Activated naive CD4-positive, alpha-beta T cell treated with anti-CD3 and anti-CD28 coated beads, Interleukin-2, amount 10 ng/mL, durations not matched to agents 7 days and 5 days (primary cell): ENCODE measurements around the gene SPTBN2.

Experiments used
- CTCF ChIA-PET: fragments of 350-600 bp; sonication (Branson Sonifier 250); formaldehyde crosslinking; loops from one replicate; lab custom pipeline; 2021; ENCODE audit warnings: antibody characterized with exemption; lab: Charles Lee
- DNase-seq: peaks from one replicate; pipeline ENCODE4 v3.0.0-alpha.2; 2020
- H3K27ac Mint-ChIP-seq: one replicate; pipeline ENCODE4 v1.8.0; 2021; ENCODE audit warnings: mild to moderate bottlenecking, moderate library complexity, mixed read lengths
- H3K27me3 Mint-ChIP-seq: one replicate; pipeline ENCODE4 v1.8.0; 2021; ENCODE audit warnings: mild to moderate bottlenecking, mixed read lengths
- H3K36me3 Mint-ChIP-seq: one replicate; pipeline ENCODE4 v1.8.0; 2021; ENCODE audit warnings: mixed read lengths
- H3K4me1 Mint-ChIP-seq: one replicate; pipeline ENCODE4 v1.8.0; 2021; ENCODE audit warnings: mixed read lengths
- H3K4me3 Mint-ChIP-seq: one replicate; pipeline ENCODE4 v1.8.0; 2021; ENCODE audit warnings: mild to moderate bottlenecking, moderate library complexity, mixed read lengths
- H3K9me3 Mint-ChIP-seq: one replicate; pipeline ENCODE4 v1.8.0; 2021; ENCODE audit warnings: mixed read lengths

The SPTBN2 gene

DNA sequence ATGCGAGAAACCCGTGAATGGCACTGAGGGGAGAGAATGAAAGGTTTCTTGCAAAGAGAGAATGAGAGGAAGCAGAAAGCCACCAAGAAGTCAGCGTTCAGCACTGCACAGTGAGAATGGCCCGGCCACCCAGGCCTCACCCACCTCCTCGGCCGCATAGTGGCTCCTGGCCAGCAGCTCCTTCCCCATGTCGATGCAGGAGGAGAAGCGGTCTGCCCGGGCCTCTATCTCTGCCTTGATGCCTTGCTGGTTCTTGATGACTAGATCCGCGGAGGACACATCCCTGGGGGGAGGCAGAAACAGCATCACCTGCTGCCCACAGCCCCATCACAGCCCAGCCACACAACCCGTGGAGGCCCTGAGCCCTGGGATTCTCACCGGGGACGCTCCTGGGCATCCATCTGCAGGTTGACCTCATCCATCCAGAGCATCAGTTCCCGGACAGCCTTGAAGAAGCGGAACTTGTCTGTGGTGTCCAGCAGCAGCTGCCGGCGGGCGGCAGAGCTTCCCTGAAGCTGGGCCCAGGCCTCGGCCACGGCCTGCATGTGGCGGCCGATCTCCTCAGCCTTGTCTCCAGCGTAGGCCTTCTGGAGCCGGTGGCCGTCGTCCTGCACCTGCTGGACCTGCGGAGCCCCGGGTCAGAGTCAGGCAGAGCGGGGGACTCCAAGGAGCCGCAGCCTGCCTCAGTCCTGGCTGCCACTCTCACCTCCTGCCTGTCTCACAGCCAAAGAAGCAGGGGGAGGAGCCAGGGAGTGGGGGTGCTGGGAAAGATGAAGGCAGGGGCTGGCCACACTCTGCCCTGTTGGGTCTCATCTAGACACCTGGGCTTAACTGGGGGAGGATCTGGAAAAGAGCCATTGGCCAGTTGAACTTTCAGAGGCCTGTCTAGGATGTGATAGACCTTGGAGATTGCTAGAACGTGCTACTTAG lies 39.1 kb downstream of the SPTBN2 start:
- DNase-seq: no peak
- CTCF ChIA-PET: no interaction called here
- Mint-ChIP-seq H3K9me3 (no peaks in the 10 kb centered on the region), H3K4me3 (no peak overlapping the region), H3K27me3 (peaks cover 16% of the 10 kb centered on the region), H3K27ac (no peak overlapping the region), H3K36me3 (no peaks in the 10 kb centered on the region), H3K4me1 (no peaks in the 10 kb centered on the region)

DNA sequence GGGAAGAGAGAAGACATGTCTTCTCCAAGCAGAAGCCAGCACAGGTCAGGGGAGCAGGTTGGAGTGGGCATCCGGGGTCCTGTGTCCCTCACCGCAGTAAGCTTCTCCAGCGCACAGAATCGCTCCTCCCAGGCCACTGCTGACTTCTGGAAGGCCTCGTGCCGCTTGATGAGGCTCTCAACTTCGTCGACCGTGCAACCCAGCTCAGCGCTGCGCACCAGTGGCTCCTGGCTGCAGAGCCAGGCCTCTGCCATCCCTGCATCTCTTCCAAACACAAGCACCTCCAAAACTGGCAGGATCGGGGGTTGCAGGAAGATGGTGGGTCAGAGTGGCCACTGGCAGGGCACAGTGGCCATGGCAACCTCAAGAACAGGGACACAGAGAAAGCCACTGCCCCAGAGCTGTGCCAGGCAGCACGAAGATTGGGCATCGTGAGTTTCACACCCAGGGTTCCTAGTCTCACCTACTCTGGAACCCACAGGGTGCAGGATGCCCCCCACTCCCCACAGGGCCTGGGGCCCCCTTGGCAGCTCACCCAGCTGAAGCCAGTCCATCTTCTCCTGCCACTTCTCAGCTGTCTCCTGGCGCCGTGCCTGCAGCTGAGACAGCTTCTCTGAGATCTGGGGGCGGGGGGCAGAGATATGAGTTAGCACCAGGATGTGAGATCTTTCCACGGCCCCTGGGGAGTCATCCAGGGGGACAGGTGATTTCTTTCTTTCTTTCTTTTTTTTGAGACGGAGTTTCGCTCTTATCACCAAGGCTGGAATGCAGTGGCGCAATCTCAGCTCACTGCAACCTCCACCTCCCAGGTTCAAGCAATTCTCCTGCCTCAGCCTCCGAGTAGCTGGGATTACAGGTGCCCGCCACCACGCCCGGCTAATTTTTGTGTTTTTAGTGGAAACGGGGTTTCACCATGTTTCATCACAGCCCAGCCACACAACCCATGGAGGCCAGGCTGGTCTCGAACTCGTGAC lies 40.2 kb downstream of the SPTBN2 start:
- CTCF ChIA-PET: no interaction called here
- DNase-seq: no peak
- H3K27ac Mint-ChIP-seq: no peak overlapping the region
- H3K27me3 Mint-ChIP-seq: peaks cover 9% of the 10 kb centered on the region
- no peaks in the 10 kb centered on the region for H3K36me3 Mint-ChIP-seq
- H3K9me3 Mint-ChIP-seq: no peaks in the 10 kb centered on the region
- H3K4me1 Mint-ChIP-seq: no peaks in the 10 kb centered on the region
- no peak overlapping the region for H3K4me3 Mint-ChIP-seq

DNA sequence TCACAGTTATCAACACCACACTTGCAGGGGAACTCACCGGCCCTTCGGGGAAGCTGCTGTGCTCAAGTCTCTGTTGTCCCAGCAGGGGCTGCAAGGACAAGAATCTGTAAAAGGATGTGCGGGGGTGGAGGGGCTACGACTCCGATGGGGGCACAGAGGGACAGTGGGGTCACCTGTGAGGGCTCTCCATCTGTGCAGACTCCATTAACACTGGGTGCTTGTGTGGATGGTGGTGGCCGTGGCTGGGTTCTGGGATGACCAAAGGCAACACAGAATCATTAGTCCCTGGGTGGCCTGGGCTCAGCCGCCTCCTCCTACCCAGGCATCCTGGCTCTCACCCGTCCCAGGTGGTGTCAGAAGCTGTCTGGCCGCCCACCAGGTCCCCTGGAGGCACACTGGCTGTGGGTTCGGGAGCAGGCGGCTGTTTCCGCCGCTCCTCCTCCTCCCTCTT lies 41.2 kb downstream of the SPTBN2 start:
- no peaks in the 10 kb centered on the region for H3K36me3 Mint-ChIP-seq
- H3K4me1 Mint-ChIP-seq: no peaks in the 10 kb centered on the region
- DNase-seq: no peak
- no peak overlapping the region for H3K4me3 Mint-ChIP-seq
- H3K9me3 Mint-ChIP-seq: no peaks in the 10 kb centered on the region
- no peak overlapping the region for H3K27ac Mint-ChIP-seq
- CTCF ChIA-PET: no interaction called here
- peaks cover 9% of the 10 kb centered on the region for H3K27me3 Mint-ChIP-seq

DNA sequence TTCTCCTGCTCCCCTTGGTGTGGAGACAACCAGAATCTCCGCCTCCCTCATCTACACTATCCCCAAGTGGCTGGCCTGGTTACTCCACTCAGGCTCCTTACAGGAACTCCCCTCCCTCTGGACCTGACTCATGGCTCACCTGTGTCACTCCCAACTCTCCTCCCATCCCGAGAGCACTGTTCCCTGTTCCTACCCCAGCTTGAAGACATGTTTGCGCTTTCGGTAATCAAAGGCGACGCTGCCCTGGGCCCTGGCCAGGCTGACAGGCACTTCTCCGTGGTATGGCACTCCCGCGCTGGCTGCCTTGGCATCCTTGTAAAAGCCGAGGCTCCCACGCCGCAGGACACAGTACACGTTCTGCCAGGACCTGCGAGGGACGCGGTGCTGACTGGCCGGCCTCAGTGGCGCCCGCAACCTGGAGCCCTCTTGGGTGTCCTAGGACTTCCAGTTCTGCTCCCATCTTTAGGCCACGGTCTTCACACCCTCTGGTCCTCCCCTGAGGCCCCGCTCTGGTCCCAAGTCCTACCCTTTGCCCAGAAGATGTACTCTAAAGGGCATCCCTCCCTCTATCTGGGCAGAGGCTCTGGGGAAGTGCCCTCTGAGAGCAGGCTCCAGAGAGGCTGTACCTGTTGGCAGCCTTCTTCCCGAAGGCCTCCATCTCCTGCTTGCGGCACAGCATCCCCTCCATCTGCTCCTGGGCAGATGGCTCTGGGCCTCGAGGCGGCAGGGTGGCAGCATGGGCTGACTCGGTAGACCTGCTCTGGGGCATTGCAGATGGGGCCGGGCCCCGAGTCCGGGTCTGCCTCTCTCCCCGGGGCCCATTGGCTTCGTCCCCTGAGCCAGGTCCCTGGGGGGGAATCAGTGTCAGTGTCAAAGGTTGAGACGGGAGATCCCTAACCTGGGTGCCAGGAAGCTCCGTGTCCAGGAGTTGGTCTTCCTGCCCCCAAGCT lies 41.9 kb downstream of the SPTBN2 start:
- H3K9me3 Mint-ChIP-seq: no peaks in the 10 kb centered on the region
- H3K27ac Mint-ChIP-seq: no peak overlapping the region

DNA sequence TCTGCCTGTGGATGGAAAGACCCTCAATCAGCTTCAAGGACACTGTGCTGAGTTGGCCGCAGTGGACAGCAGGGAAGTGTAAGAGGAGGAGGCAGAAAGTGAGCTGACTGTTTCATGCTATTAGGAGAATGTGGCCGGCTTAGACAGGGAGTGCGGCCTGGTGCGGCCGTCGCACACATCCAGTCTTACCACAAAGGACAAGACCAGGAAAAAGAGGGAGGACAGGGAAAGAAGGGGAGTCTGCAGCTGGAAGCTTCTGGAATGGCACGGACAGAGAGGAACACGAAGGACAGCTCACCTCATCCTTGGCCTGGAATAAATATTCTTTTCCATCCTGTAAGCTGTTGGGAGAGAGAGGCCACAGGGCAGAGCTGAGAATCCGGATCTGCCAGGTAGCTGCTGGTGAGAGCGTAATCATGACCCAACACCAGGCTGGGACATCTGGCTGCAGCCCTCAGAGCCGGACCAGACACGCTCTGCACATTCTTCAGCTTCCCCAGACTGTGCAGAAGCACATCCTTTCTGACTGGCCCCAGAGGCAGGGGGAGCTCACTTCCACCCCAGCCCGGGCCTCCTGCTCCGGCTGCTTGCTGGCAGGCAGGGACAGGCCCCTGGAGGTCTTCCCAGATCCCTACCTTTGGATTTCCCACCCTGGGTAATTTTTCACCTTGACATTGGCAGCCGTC lies 42.8 kb downstream of the SPTBN2 start:
- Mint-ChIP-seq H3K4me3 (no peak overlapping the region), H3K9me3 (no peaks in the 10 kb centered on the region), H3K27ac (no peak overlapping the region), H3K27me3 (peaks cover 9% of the 10 kb centered on the region), H3K36me3 (no peaks in the 10 kb centered on the region), H3K4me1 (no peaks in the 10 kb centered on the region)
- CTCF ChIA-PET: interaction anchor here (0.6 to 1.1 kb wide), 3 partner anchors 106 to 286 kb away, joined by 3 to 4 read pairs (median 3); no protein-coding TSS in a partner anchor
- DNase-seq: no peak

More for the DNA sequence above, 41.9 kb downstream of the SPTBN2 start:
- peak; percentile 16 for DNase-seq
- Mint-ChIP-seq H3K27me3 (peaks cover 9% of the 10 kb centered on the region), H3K4me3 (no peak overlapping the region), H3K36me3 (no peaks in the 10 kb centered on the region), H3K4me1 (no peaks in the 10 kb centered on the region)
- CTCF ChIA-PET: no interaction called here

DNA sequence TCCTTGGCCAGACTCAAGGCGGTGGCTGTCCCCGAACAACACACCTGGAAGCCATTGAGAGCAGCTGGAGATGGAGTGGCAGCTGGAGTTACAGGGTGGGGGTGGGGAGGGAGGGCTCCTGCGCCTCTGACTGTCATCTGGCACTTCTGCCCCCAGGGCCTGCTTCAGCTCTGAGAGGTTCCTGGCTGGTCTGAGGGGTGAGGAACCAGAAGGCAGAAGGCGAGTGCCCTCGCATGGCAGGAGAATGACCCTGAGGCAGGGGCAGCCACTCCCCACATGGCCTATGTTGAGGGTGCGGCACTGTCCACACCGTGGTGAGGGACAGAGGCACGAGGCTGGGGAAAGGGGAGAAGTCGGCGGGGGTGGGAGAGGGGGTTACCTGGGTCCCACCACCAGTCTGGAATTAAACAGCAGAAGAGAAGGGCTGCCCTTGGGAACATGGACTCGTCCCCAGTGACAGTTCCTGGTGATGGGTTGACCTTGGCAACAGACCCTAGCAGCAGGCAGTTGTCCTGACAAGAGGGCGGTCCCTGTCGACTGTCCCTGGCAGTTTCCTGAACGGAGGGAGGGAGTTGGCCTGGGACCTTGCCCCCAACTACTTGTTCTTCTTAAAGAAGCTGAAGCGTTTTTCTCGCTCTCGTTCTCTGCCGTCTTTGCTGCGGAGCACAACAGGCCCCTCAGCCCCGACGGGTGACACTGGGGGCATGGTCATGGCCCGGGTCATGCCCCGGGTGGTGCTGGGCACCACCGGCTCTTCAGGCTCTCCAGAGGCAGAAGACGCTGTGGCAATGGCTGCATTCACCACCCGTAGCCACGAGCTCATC lies 43.5 kb downstream of the SPTBN2 start:
- DNase-seq: no peak
- H3K27ac Mint-ChIP-seq: no peak overlapping the region
- no peaks in the 10 kb centered on the region for H3K36me3 Mint-ChIP-seq
- no peak overlapping the region for H3K4me3 Mint-ChIP-seq
- CTCF ChIA-PET: interaction anchor here (0.6 to 1.1 kb wide), 3 partner anchors 106 to 286 kb away, joined by 3 to 4 read pairs (median 3); no protein-coding TSS in a partner anchor
- no peaks in the 10 kb centered on the region for H3K4me1 Mint-ChIP-seq
- H3K27me3 Mint-ChIP-seq: peaks cover 9% of the 10 kb centered on the region
- no peaks in the 10 kb centered on the region for H3K9me3 Mint-ChIP-seq

DNA sequence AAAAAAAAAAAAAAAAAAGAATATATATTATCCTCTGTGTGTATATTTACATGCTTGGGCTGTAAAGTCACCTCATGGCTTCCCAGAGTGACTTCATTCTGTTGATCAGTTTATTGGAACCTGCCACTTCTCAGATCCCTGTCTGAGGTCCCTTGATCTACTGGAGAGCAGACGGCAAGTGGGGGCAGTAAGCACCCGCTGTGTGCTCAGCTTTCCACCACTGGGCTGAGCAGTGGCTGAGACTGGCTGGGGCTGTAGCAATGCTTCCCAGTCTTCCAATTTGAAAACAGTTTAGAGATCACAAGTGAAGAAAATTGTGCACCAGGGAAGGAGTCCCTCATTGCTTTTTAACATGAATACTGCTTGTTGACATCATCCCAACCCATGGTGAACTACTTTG lies 44.4 kb downstream of the SPTBN2 start:
- Mint-ChIP-seq H3K27ac (no peak overlapping the region), H3K9me3 (no peaks in the 10 kb centered on the region), H3K27me3 (peaks cover 7% of the 10 kb centered on the region), H3K4me3 (no peak overlapping the region), H3K36me3 (no peaks in the 10 kb centered on the region), H3K4me1 (no peaks in the 10 kb centered on the region)
- CTCF ChIA-PET: no interaction called here
- no peak for DNase-seq

DNA sequence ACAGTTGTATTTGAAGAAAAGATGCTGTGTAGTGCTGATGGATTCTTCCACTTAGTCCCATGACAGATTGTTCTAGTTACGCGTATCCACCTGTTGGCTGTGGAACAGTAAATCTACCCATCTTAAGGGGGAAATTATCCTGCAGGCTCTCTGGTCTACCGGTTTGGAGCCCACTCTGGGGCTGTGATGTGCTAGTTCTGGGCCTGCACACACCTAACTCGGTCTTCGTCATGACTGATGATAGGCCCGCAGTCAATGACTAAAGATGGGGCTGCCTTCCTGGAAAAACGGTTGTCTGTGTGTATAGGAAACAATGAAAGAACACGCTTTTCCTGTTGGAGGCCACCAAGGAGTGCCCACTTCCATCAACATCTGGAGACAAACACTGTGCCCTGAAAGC lies 45.1 kb downstream of the SPTBN2 start:
- DNase-seq: no peak
- Mint-ChIP-seq H3K4me3 (no peak overlapping the region), H3K27ac (no peak overlapping the region), H3K9me3 (no peaks in the 10 kb centered on the region), H3K4me1 (no peaks in the 10 kb centered on the region), H3K36me3 (no peaks in the 10 kb centered on the region), H3K27me3 (peaks cover 3% of the 10 kb centered on the region)
- CTCF ChIA-PET: no interaction called here

DNA sequence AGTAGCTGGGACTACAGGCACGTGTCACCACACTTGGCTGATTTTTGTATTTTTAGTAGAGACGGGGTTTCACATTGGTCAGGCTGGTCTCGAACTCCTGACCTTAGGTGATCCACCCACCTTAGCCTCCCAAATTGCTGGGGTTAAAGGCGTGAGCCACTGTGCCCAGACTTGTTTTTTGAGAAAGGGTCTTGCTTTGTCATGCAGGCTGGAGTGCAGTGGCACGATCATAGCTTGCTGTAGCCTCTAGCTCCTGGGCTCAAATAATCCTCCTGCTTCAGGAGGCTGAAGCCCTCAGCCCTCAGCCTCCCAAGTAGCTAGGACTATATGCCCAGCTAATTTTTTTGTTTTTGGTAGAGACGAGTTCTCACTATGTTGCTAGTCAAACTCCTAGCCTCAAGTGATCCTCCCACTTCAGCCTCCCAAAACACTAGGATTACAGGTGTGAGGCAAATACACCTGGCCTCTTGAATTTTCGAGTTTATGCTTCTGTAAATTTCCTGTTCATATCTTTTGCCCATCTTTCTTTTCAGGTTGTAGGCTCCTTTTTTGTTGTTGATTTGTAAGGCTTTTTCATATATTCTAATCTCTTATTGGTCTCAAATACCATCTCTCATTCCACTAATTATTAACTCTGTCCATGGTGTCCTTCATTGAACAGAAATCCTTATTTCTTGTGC lies 47.9 kb downstream of the SPTBN2 start:
- Mint-ChIP-seq H3K36me3 (peaks cover 8% of the 10 kb centered on the region), H3K9me3 (no peaks in the 10 kb centered on the region), H3K4me3 (no peak overlapping the region), H3K4me1 (peaks cover 21% of the 10 kb centered on the region), H3K27me3 (peaks cover 3% of the 10 kb centered on the region), H3K27ac (no peak overlapping the region)
- no peak for DNase-seq
- CTCF ChIA-PET: interaction anchor here (1.0 to 1.1 kb wide), 2 partner anchors 13 to 85 kb away, joined by 3 read pairs; no protein-coding TSS in a partner anchor

DNA sequence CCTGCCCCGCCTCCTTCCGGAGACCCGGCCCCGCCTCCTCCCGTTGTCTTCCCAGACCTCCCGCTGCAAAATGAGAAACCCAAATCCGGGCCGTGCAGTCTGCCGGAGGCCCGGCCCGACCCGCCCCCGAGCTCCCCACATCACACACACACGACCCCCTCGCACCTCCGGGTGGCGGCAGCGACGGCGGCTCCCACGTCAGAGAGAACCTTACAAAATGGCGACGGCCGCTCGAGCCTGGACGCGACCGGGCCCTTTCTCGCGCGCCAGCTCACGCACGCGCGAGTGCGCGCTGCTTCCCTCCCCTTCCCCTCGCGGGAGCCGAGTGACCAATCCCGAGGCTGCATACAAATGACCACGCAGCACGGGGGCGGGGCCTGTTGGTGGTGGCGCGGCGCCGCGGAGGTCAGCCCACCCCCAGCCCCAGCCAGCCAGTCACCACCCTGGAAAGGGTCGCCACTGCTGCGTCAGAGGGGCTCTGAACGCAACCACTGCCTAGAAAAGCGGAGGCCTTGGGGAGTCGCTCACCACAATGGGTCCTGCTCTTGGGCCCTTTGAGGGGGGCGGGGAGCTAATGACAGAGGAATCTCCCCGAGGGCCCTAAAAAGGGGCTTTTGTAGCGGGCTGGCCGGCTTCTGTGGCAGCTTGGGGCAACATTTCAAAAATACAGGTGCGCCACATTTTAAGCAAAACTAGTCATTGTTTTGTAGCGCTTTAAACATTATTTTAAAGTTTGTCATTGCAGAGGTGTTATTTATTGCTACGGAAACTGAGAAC lies 51.2 kb downstream of the SPTBN2 start, which contains the start of gene RBM4B:
Gene RBM4B (minus strand): TSS at position 289 of the 777 bp plus-strand sequence. CDS start 808 bp downstream, outside the sequence.
- H3K36me3 Mint-ChIP-seq: peaks cover 19% of the 10 kb centered on the region
- CTCF ChIA-PET: interaction anchor here (0.6 to 4.3 kb wide), 33 partner anchors 9 to 291 kb away, joined by 3 to 84 read pairs (median 5); partner anchors contain the start of genes BBS1, DPP3, MRPL11 and RBM4
- peak; percentile 97 for DNase-seq
- H3K4me1 Mint-ChIP-seq: peaks cover 39% of the 10 kb centered on the region
- H3K4me3 Mint-ChIP-seq: peak within 1 kb of the TSS; percentile 96
- H3K27ac Mint-ChIP-seq: peak within 1 kb of the TSS; percentile 99
- peaks cover 3% of the 10 kb centered on the region for H3K27me3 Mint-ChIP-seq
- no peaks in the 10 kb centered on the region for H3K9me3 Mint-ChIP-seq
